ENCODE data around the gene TFPI. TPM values are rescaled to one million over a fixed set of nuclear protein-coding genes. Genes with fewer than 3 reads are reported as not detected.

Gene TFPI
- total and polyA plus RNA-seq, 10 of the 15 experiments (the other 5 are each of a cell fraction or from before 2014, with no cell fraction given) = 0.07 to 0.59 (median 0.34) TPM

GRCh38 chr2:187499941-187500532 lies 54.2 kb downstream of the TFPI start:
- in situ Hi-C loops (cut with MboI) = loop anchor here (5.0 kb wide), 2 partner anchors 77 to 342 kb away; no protein-coding TSS in a partner anchor
- POLR2A ChIA-PET = interaction anchor here (0.9 to 1.7 kb wide), 2 partner anchors 49 to 80 kb away, joined by 4 to 11 read pairs; no protein-coding TSS in a partner anchor
- 0% methylated on average over 2 of the region's 2 CpGs for WGBS (ENCODE audit: insufficient coverage, insufficient replicate concordance, low lambda C conversion rate, missing lambda C conversion rate)
- no peaks in the 10 kb centered on the region for H3K27me3 ChIP-seq (replicated peaks in 1 of 2; ENCODE audit: control insufficient read depth in 2 of 2, insufficient read depth in 2 of 2, low read length in 1 of 2)
- H4K20me1 ChIP-seq (ENCODE audit: control insufficient read depth, insufficient read depth) = no peaks in the 10 kb centered on the region
- no peak overlapping the region for H3K9ac ChIP-seq (ENCODE audit: control insufficient read depth, insufficient read depth, low read length)
- H3K9me3 ChIP-seq (replicated peaks; ENCODE audit: control insufficient read depth, insufficient read depth, low read length) = no peaks in the 10 kb centered on the region
- no peak overlapping the region for H3K4me2 ChIP-seq (ENCODE audit: control insufficient read depth, insufficient read depth)
- DNase-seq (ENCODE audit: low read depth, low spot score) = no peak
- FAIRE-seq = peak; percentile 68
- H3K4me1 ChIP-seq (ENCODE audit: control insufficient read depth, insufficient read depth, low read length) = no peaks in the 10 kb centered on the region
- H2AFZ ChIP-seq (ENCODE audit: control insufficient read depth, low read depth, low read length) = no peak overlapping the region
- SMC1A ChIA-PET (ENCODE audit: uncharacterized antibody, unreplicated experiment) = interaction anchor here (0.6 to 8.6 kb wide), 69 partner anchors 9 to 1484 kb away, joined by 3 to 389 read pairs (median 4); partner anchors contain the start of gene TFPI
- H3K4me3 ChIP-seq = no peak overlapping the region
- RAD21 ChIA-PET (ENCODE audit: unreplicated experiment) = interaction anchor here (0.6 to 6.4 kb wide), 42 partner anchors 9 to 1912 kb away, joined by 3 to 297 read pairs (median 4); partner anchors contain the start of genes CALCRL and TFPI
- no peaks in the 10 kb centered on the region for H3K79me2 ChIP-seq (ENCODE audit: control insufficient read depth, insufficient read depth, low read length)
- peak; percentile 94 for ATAC-seq
- CTCF ChIA-PET = interaction anchor here (0.6 to 6.6 kb wide), 66 partner anchors 8 to 1478 kb away, joined by 3 to 562 read pairs (median 5); partner anchors contain the start of genes CALCRL and TFPI
- intact Hi-C loops (cut with micrococcal nuclease; ENCODE audit: unreplicated experiment) = loop anchor here (1.0 to 10.0 kb wide), 4 partner anchors 80 to 1012 kb away; no protein-coding TSS in a partner anchor
- H3K36me3 ChIP-seq (ENCODE audit: control insufficient read depth in 2 of 2, insufficient read depth in 2 of 2, low read length in 1 of 2) = no peaks in the 10 kb centered on the region
- peak; percentile 76; the same call in 1 of the 2 replicates for TF ChIP-seq RFX5 (IDR thresholded peaks at IDR 0.05; ENCODE audit: low read depth, low read length)
- TF ChIP-seq PAX5 (IDR thresholded peaks at IDR 0.05; ENCODE audit: borderline replicate concordance, low read depth, low read length) = no peak
- no peak for TF ChIP-seq NBN (IDR thresholded peaks at IDR 0.05)
- TF ChIP-seq CHD4 (IDR thresholded peaks at IDR 0.05) = no peak
- TF ChIP-seq ZNF622 (IDR thresholded peaks at IDR 0.05) = no peak
- no peak for TF ChIP-seq CBX5 (IDR thresholded peaks at IDR 0.05; ENCODE audit: low read depth)
- no peak for TF ChIP-seq TCF7 (IDR thresholded peaks at IDR 0.05; ENCODE audit: borderline replicate concordance)
- TF ChIP-seq ZNF384 (IDR thresholded peaks at IDR 0.05; ENCODE audit: borderline replicate concordance, low read depth, low read length) = no peak
- 0 out of 2 replicates have a peak, but pooled peaks have one; percentile 44 for TF ChIP-seq YY1 (IDR thresholded peaks at IDR 0.05; ENCODE audit: low read depth, low read length)
- TF ChIP-seq HCFC1 (IDR thresholded peaks at IDR 0.05; ENCODE audit: low read length) = no peak
- no peak for TF ChIP-seq ASH2L (IDR thresholded peaks at IDR 0.05; ENCODE audit: borderline replicate concordance, low read depth)
- no peak for TF ChIP-seq TCF12 (IDR thresholded peaks at IDR 0.05; ENCODE audit: low read depth, low read length)
- peak; percentile 99 for TF ChIP-seq RAD21 (IDR thresholded peaks at IDR 0.05; ENCODE audit: insufficient read depth, low read depth, low read length)
- TF ChIP-seq YBX1 (IDR thresholded peaks at IDR 0.05) = no peak
- TF ChIP-seq ZNF24 (IDR thresholded peaks at IDR 0.05) = no peak
- TF ChIP-seq SMC3 (IDR thresholded peaks at IDR 0.05; ENCODE audit: borderline replicate concordance, low read length) = peak; percentile 96; the same call in 1 of the 2 replicates
- no peak for TF ChIP-seq NFIC (IDR thresholded peaks at IDR 0.05; ENCODE audit: low read depth, low read length)
- no peak for TF ChIP-seq LARP7 (IDR thresholded peaks at IDR 0.05)
- TF ChIP-seq, protein P1, sequence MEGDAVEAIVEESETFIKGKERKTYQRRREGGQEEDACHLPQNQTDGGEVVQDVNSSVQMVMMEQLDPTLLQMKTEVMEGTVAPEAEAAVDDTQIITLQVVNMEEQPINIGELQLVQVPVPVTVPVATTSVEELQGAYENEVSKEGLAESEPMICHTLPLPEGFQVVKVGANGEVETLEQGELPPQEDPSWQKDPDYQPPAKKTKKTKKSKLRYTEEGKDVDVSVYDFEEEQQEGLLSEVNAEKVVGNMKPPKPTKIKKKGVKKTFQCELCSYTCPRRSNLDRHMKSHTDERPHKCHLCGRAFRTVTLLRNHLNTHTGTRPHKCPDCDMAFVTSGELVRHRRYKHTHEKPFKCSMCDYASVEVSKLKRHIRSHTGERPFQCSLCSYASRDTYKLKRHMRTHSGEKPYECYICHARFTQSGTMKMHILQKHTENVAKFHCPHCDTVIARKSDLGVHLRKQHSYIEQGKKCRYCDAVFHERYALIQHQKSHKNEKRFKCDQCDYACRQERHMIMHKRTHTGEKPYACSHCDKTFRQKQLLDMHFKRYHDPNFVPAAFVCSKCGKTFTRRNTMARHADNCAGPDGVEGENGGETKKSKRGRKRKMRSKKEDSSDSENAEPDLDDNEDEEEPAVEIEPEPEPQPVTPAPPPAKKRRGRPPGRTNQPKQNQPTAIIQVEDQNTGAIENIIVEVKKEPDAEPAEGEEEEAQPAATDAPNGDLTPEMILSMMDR (IDR thresholded peaks at IDR 0.05 in 2 of 3, conservative IDR thresholded peaks at IDR 0.05 in 1 of 3; ENCODE audit: control insufficient read depth in 2 of 3, extremely low read depth in 1 of 3, insufficient read depth in 1 of 3, low read depth in 3 of 3, low read length in 3 of 3) = peak; percentile 61 to 92 (median 63); a peak in 5 of 6 replicates
- no TSS peak for BruUV-seq (replicated peaks)
- H3K27ac ChIP-seq (ENCODE audit: control insufficient read depth, insufficient read depth) = no peak overlapping the region

All from GM12878 (cell line).